Erythroblast (primary cell): ENCODE results near the gene TUB.

Experiments
- GATA1 ChIP-seq: IDR thresholded peaks from 2 replicates; pipeline ENCODE4 v1.6.1; 2011; ENCODE audit warnings: low read depth, mild to moderate bottlenecking, control low read depth, low read length, moderate library complexity
- POLR2A ChIP-seq: IDR thresholded peaks from 2 replicates; pipeline ENCODE4 v1.6.1; 2011; ENCODE audit warnings: mild to moderate bottlenecking, low read length

DNA sequence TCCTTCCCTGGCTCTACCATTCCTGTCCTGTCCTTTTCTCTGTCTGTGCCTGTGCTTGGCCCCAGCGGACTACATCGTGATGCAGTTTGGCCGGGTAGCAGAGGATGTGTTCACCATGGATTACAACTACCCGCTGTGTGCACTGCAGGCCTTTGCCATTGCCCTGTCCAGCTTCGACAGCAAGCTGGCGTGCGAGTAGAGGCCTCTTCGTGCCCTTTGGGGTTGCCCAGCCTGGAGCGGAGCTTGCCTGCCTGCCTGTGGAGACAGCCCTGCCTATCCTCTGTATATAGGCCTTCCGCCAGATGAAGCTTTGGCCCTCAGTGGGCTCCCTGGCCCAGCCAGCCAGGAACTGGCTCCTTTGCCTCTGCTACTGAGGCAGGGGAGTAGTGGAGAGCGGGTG is 20.4 kb downstream of the TUB start:
- no peak for TF ChIP-seq POLR2A
- TF ChIP-seq GATA1: no peak
